Chondrocyte (in vitro differentiated cells): Measurements from ENCODE around the gene DNMT3A. TPM values are rescaled to one million over a fixed set of nuclear protein-coding genes. Genes with fewer than 3 reads are reported as not detected.

Source experiments
- DNase-seq: peaks from one replicate; pipeline ENCODE4 v3.0.0; 2021; ENCODE audit warnings: mixed read lengths, low spot score
- H3K27ac Mint-ChIP-seq: one replicate; pipeline ENCODE4 v1.8.0; 2021; ENCODE audit warnings: mild to moderate bottlenecking, moderate library complexity, mixed read lengths; ENCODE audit not compliant: unreplicated experiment
- H3K27me3 Mint-ChIP-seq: 2 replicates; pipeline ENCODE4 v1.8.0; 2021; ENCODE audit warnings: low read depth, mixed read lengths
- H3K36me3 Mint-ChIP-seq: 2 replicates; pipeline ENCODE4 v1.8.0; 2021; ENCODE audit warnings: low read depth, mixed read lengths
- H3K4me1 Mint-ChIP-seq: 2 replicates; pipeline ENCODE4 v1.8.0; 2021; ENCODE audit warnings: low read depth, mild to moderate bottlenecking, mixed read lengths
- H3K4me3 Mint-ChIP-seq: one replicate; pipeline ENCODE4 v1.8.0; 2021; ENCODE audit warnings: mild to moderate bottlenecking, moderate library complexity, mixed read lengths; ENCODE audit not compliant: unreplicated experiment
- H3K9me3 Mint-ChIP-seq: 2 replicates; pipeline ENCODE4 v1.8.0; 2021; ENCODE audit warnings: low read depth, mixed read lengths
- total RNA-seq: library from RNA; stranded (reverse); gene quantifications from 3 replicates; pipeline ENCODE4 v1.2.1, GENCODE V29; 2021
- TF ChIP-seq, protein P1 (sequence below): fragments of 200-600 bp; sonication (generic); IDR thresholded peaks from 2 replicates; pipeline ENCODE4 v1.5.0; 2021; ENCODE audit warnings: antibody characterized with exemption, mild to moderate bottlenecking, moderate library complexity

The DNMT3A gene
- total RNA-seq, 1 donor from 2014 or later = 43.9 TPM

- peak overlapping the region; percentile 63 for H3K4me3 Mint-ChIP-seq
- no peaks in the 10 kb centered on the region for H3K36me3 Mint-ChIP-seq
- H3K9me3 Mint-ChIP-seq = no peaks in the 10 kb centered on the region
- TF ChIP-seq, protein P1, sequence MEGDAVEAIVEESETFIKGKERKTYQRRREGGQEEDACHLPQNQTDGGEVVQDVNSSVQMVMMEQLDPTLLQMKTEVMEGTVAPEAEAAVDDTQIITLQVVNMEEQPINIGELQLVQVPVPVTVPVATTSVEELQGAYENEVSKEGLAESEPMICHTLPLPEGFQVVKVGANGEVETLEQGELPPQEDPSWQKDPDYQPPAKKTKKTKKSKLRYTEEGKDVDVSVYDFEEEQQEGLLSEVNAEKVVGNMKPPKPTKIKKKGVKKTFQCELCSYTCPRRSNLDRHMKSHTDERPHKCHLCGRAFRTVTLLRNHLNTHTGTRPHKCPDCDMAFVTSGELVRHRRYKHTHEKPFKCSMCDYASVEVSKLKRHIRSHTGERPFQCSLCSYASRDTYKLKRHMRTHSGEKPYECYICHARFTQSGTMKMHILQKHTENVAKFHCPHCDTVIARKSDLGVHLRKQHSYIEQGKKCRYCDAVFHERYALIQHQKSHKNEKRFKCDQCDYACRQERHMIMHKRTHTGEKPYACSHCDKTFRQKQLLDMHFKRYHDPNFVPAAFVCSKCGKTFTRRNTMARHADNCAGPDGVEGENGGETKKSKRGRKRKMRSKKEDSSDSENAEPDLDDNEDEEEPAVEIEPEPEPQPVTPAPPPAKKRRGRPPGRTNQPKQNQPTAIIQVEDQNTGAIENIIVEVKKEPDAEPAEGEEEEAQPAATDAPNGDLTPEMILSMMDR = peak; percentile 98
- H3K27ac Mint-ChIP-seq = no peak overlapping the region
- H3K4me1 Mint-ChIP-seq = peaks cover 11% of the 10 kb centered on the region
- no peak for DNase-seq
- no peaks in the 10 kb centered on the region for H3K27me3 Mint-ChIP-seq
These were observed 20.3 kb upstream of the DNMT3A start for GRCh38 chr2:25362049-25362433.

- Mint-ChIP-seq H3K4me3 (peak overlapping the region; percentile 63), H3K4me1 (peaks cover 11% of the 10 kb centered on the region)
- TF ChIP-seq, protein P1 = peak; percentile 15
These were observed 19.7 kb upstream of the DNMT3A start for GRCh38 chr2:25361261-25362048.

DNA sequence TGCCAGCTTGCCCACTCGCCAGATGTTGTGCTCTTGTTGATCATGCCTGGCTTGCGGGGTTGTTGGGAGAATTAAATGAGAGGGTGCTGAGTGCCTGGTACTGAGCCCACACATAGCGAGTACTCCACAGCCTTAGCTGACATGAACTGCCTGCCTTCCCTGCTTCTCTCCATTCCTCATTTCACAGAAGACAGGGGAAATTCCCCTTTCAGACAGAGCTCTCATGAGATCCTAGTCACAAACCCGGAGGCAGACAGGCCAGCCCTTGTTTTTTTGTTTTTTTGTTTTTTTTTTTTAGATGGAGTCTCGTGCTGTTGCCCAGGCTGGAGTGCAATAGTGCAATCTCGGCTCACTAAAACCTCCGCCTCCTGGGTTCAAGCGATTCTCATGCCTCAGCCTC, 17.1 kb upstream of the DNMT3A start:
- Mint-ChIP-seq H3K4me3 (no peak overlapping the region), H3K9me3 (peaks cover 3% of the 10 kb centered on the region), H3K27ac (no peak overlapping the region), H3K36me3 (no peaks in the 10 kb centered on the region), H3K4me1 (peaks cover 11% of the 10 kb centered on the region), H3K27me3 (no peaks in the 10 kb centered on the region)
- DNase-seq = no peak
- TF ChIP-seq, protein P1 = no peak

More at GRCh38 chr2:25361261-25362048, 19.7 kb upstream of the DNMT3A start:
- Mint-ChIP-seq H3K9me3 (peaks cover 2% of the 10 kb centered on the region), H3K36me3 (no peaks in the 10 kb centered on the region), H3K27me3 (no peaks in the 10 kb centered on the region), H3K27ac (no peak overlapping the region)
- peak; percentile 48 for DNase-seq

- TF ChIP-seq, protein P1 = no peak
- DNase-seq = no peak
- Mint-ChIP-seq H3K4me1 (peaks cover 11% of the 10 kb centered on the region), H3K36me3 (no peaks in the 10 kb centered on the region), H3K4me3 (no peak overlapping the region), H3K9me3 (peaks cover 3% of the 10 kb centered on the region), H3K27me3 (no peaks in the 10 kb centered on the region), H3K27ac (no peak overlapping the region)
These were observed 16.6 kb upstream of the DNMT3A start for GRCh38 chr2:25358249-25358815.

DNA sequence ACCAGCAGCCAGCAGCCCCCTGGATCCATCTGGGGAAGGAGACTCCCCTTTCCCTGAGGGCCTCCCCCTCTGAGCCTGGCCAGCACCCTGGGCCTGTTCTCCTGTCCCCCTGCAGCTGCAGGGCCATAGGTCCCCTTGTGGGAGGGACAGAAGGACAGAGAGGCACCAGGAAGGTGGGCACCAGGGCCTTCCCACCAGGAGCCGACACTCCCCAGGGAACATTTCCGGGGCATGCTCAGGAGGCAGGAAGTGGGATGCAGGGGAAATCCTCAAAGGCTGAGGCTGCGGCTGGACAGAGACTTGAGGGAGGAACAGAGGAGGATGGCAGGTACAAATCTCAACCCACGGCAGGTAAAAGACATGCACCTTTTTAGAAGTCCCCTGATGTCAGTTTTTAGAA, 14.4 kb upstream of the DNMT3A start:
- Mint-ChIP-seq H3K36me3 (no peaks in the 10 kb centered on the region), H3K27me3 (peaks cover 2% of the 10 kb centered on the region), H3K4me3 (no peak overlapping the region), H3K27ac (no peak overlapping the region), H3K9me3 (peaks cover 3% of the 10 kb centered on the region), H3K4me1 (no peaks in the 10 kb centered on the region)
- TF ChIP-seq, protein P1 = no peak
- no peak for DNase-seq
